Natural killer cell treated with Interleukin-12 subunit alpha and Interleukin-12 subunit beta and Interleukin-15 and Interleukin-18, amount 100 ng/mL, for 72 hours (primary cell): Measurements from ENCODE around the gene NF1. TPM values are rescaled to one million over a fixed set of nuclear protein-coding genes. Genes with fewer than 3 reads are reported as not detected.
"Not testable (repeated sequence)": the region's sequence is repeated elsewhere in the genome, so short reads cannot be mapped to it uniquely, and the experiment has no call there.

ENCODE experiments used
- ATAC-seq, 2 donors: fragments of 150-1000 bp; cut with Tn5 transposase in 1 of 2; sonication (Bioruptor Pico), chemical (Tn5 transposase) in 1 of 2; 2 replicates each; pipeline ENCODE4 v1.10.0; 2021
- DNase-seq: peaks from one replicate; pipeline ENCODE4 v3.0.0; 2022; ENCODE audit warnings: low spot score
- H3K27ac Mint-ChIP-seq, 2 donors: 1 replicate in 1 of 2; 2 replicates in 1 of 2; pipeline ENCODE4 v1.8.0; 2022; ENCODE audit warnings: mixed read lengths in 2 of 2, mild to moderate bottlenecking in 1 of 2, moderate library complexity in 1 of 2
- H3K27me3 Mint-ChIP-seq, 2 donors: 1 replicate in 1 of 2; 2 replicates in 1 of 2; pipeline ENCODE4 v1.8.0; 2022; ENCODE audit warnings: mixed read lengths in 2 of 2
- H3K36me3 Mint-ChIP-seq: one replicate; pipeline ENCODE4 v1.8.0; 2022; ENCODE audit warnings: mixed read lengths
- H3K4me1 Mint-ChIP-seq, 2 donors: 1 replicate in 1 of 2; 2 replicates in 1 of 2; pipeline ENCODE4 v1.8.0; 2022; ENCODE audit warnings: low read depth in 2 of 2, mixed read lengths in 2 of 2, mild to moderate bottlenecking in 1 of 2
- H3K4me3 Mint-ChIP-seq: one replicate; pipeline ENCODE4 v1.8.0; 2022; ENCODE audit warnings: mixed read lengths
- H3K9me3 Mint-ChIP-seq: 2 replicates; pipeline ENCODE4 v1.8.0; 2022; ENCODE audit warnings: mixed read lengths
- total RNA-seq, 2 donors: library from RNA; stranded (reverse); gene quantifications; one replicate each; pipeline ENCODE4 v1.2.3, GENCODE V29; 2022

NF1 gene
- total RNA-seq, 2 donors from 2014 or later = 34.6 to 45.1 TPM

GRCh38 chr17:31318851-31319661 is 224.3 kb downstream of the NF1 start:
- DNase-seq (no peak), ATAC-seq (peak; percentile 39 to 62)
- H3K27ac Mint-ChIP-seq = peak overlapping the region; percentile 93 to 94
- H3K9me3 Mint-ChIP-seq = no peaks in the 10 kb centered on the region
- H3K4me1 Mint-ChIP-seq = peaks cover 38 to 59% of the 10 kb centered on the region in 2 donors
- no peaks in the 10 kb centered on the region for H3K27me3 Mint-ChIP-seq
- peaks cover 11% of the 10 kb centered on the region for H3K36me3 Mint-ChIP-seq
- H3K4me3 Mint-ChIP-seq = peak overlapping the region; percentile 91

GRCh38 chr17:31320241-31320640 is 225.5 kb downstream of the NF1 start:
- no peaks in the 10 kb centered on the region for H3K27me3 Mint-ChIP-seq
- H3K9me3 Mint-ChIP-seq = no peaks in the 10 kb centered on the region
- H3K4me3 Mint-ChIP-seq = peak overlapping the region; percentile 91
- H3K36me3 Mint-ChIP-seq = peaks cover 11% of the 10 kb centered on the region
- ATAC-seq = no peak
- no peak for DNase-seq
- peaks cover 33 to 51% of the 10 kb centered on the region in 2 donors for H3K4me1 Mint-ChIP-seq
- H3K27ac Mint-ChIP-seq = peak overlapping the region; percentile 93 to 94

- no peaks in the 10 kb centered on the region for H3K9me3 Mint-ChIP-seq
- H3K27me3 Mint-ChIP-seq = no peaks in the 10 kb centered on the region
- H3K27ac Mint-ChIP-seq = peak overlapping the region; percentile 93 to 94
- no peak for DNase-seq
- no peak for ATAC-seq
- H3K4me3 Mint-ChIP-seq = peak overlapping the region; percentile 91
- peaks cover 33 to 51% of the 10 kb centered on the region in 2 donors for H3K4me1 Mint-ChIP-seq
- peaks cover 11% of the 10 kb centered on the region for H3K36me3 Mint-ChIP-seq
Measured at GRCh38 chr17:31320791-31321190, 226.0 kb downstream of the NF1 start.

GRCh38 chr17:31321481-31321880 is 226.7 kb downstream of the NF1 start, which contains the start of gene EVI2A:
TSS of gene EVI2A (minus strand) at chr17:31321622. CDS start at chr17:31319013, 2,609 bp downstream.
- ATAC-seq (peak; percentile 89 to 93), DNase-seq (peak; percentile 81)
- peaks cover 11% of the 10 kb centered on the region for H3K36me3 Mint-ChIP-seq
- no peaks in the 10 kb centered on the region for H3K27me3 Mint-ChIP-seq
- H3K4me3 Mint-ChIP-seq = peak within 1 kb of the TSS; percentile 91
- H3K9me3 Mint-ChIP-seq = no peaks in the 10 kb centered on the region
- H3K4me1 Mint-ChIP-seq = peaks cover 33 to 51% of the 10 kb centered on the region in 2 donors
- H3K27ac Mint-ChIP-seq = peak within 1 kb of the TSS; percentile 93 to 94

GRCh38 chr17:31321966-31322365 is 227.2 kb downstream of the NF1 start:
- H3K27ac Mint-ChIP-seq = peak overlapping the region; percentile 93 to 94
- H3K27me3 Mint-ChIP-seq = no peaks in the 10 kb centered on the region
- H3K4me1 Mint-ChIP-seq = peaks cover 31 to 47% of the 10 kb centered on the region in 2 donors
- H3K4me3 Mint-ChIP-seq = peak overlapping the region; percentile 91
- peaks cover 11% of the 10 kb centered on the region for H3K36me3 Mint-ChIP-seq
- no peak for DNase-seq
- no peaks in the 10 kb centered on the region for H3K9me3 Mint-ChIP-seq
- ATAC-seq = peak; percentile 35 to 45

GRCh38 chr17:31323551-31323950 is 228.8 kb downstream of the NF1 start:
- no peaks in the 10 kb centered on the region for H3K27me3 Mint-ChIP-seq
- peaks cover 4% of the 10 kb centered on the region for H3K36me3 Mint-ChIP-seq
- no peak for DNase-seq
- no peak for ATAC-seq
- H3K4me1 Mint-ChIP-seq = peaks cover 21 to 33% of the 10 kb centered on the region in 2 donors
- H3K9me3 Mint-ChIP-seq = no peaks in the 10 kb centered on the region
- peak overlapping the region; percentile 57 to 93 for H3K27ac Mint-ChIP-seq
- no peak overlapping the region for H3K4me3 Mint-ChIP-seq

GRCh38 chr17:31327534-31328159 is 232.9 kb downstream of the NF1 start:
- Mint-ChIP-seq H3K4me3 (no peak overlapping the region), H3K27ac (no peak overlapping the region), H3K27me3 (no peaks in the 10 kb centered on the region), H3K4me1 (peaks cover 5 to 6% of the 10 kb centered on the region in 2 donors), H3K36me3 (no peaks in the 10 kb centered on the region), H3K9me3 (no peaks in the 10 kb centered on the region)
- DNase-seq (no peak), ATAC-seq (no peak)

- ATAC-seq (no peak), DNase-seq (no peak)
- H3K27ac Mint-ChIP-seq = no peak overlapping the region
- peaks cover 4 to 5% of the 10 kb centered on the region in 2 donors for H3K4me1 Mint-ChIP-seq
- no peak overlapping the region for H3K4me3 Mint-ChIP-seq
- no peaks in the 10 kb centered on the region for H3K9me3 Mint-ChIP-seq
- no peaks in the 10 kb centered on the region for H3K36me3 Mint-ChIP-seq
- H3K27me3 Mint-ChIP-seq = no peaks in the 10 kb centered on the region
Measured at GRCh38 chr17:31328160-31328535, 233.4 kb downstream of the NF1 start.

- no peaks in the 10 kb centered on the region for H3K4me1 Mint-ChIP-seq
- DNase-seq (no peak), ATAC-seq (no peak)
- no peaks in the 10 kb centered on the region for H3K9me3 Mint-ChIP-seq
- H3K4me3 Mint-ChIP-seq = no peak overlapping the region
- H3K27ac Mint-ChIP-seq = no peak overlapping the region
- H3K36me3 Mint-ChIP-seq = no peaks in the 10 kb centered on the region
- no peaks in the 10 kb centered on the region for H3K27me3 Mint-ChIP-seq
Measured at GRCh38 chr17:31329221-31329620, 234.4 kb downstream of the NF1 start.

- no peak overlapping the region for H3K4me3 Mint-ChIP-seq
- H3K36me3 Mint-ChIP-seq = peaks cover 5% of the 10 kb centered on the region
- H3K4me1 Mint-ChIP-seq = no peaks in the 10 kb centered on the region
- no peaks in the 10 kb centered on the region for H3K9me3 Mint-ChIP-seq
- ATAC-seq (no peak), DNase-seq (no peak)
- H3K27me3 Mint-ChIP-seq = no peaks in the 10 kb centered on the region
- H3K27ac Mint-ChIP-seq = no peak overlapping the region
Measured at GRCh38 chr17:31339906-31340661, 245.3 kb downstream of the NF1 start.

GRCh38 chr17:31345191-31345747 is 250.5 kb downstream of the NF1 start:
- peak in 1 of 2 donors; percentile 32 for ATAC-seq
- not testable (repeated sequence) for H3K27me3 Mint-ChIP-seq, H3K27ac Mint-ChIP-seq, H3K9me3 Mint-ChIP-seq, H3K4me3 Mint-ChIP-seq, DNase-seq, H3K4me1 Mint-ChIP-seq
- H3K36me3 Mint-ChIP-seq = peaks cover 11% of the 10 kb centered on the region

- no peak for ATAC-seq
- no peak for DNase-seq
- no peak overlapping the region for H3K27ac Mint-ChIP-seq
- peaks cover 19% of the 10 kb centered on the region for H3K36me3 Mint-ChIP-seq
- no peaks in the 10 kb centered on the region for H3K4me1 Mint-ChIP-seq
- no peaks in the 10 kb centered on the region for H3K9me3 Mint-ChIP-seq
- no peak overlapping the region for H3K4me3 Mint-ChIP-seq
- H3K27me3 Mint-ChIP-seq = no peaks in the 10 kb centered on the region
Measured at GRCh38 chr17:31349454-31349853, 254.7 kb downstream of the NF1 start.

GRCh38 chr17:31355935-31356334 is 261.2 kb downstream of the NF1 start:
- Mint-ChIP-seq H3K4me3 (no peak overlapping the region), H3K27me3 (no peaks in the 10 kb centered on the region), H3K9me3 (no peaks in the 10 kb centered on the region), H3K4me1 (no peaks in the 10 kb centered on the region), H3K27ac (no peak overlapping the region), H3K36me3 (peaks cover 21% of the 10 kb centered on the region)
- DNase-seq (no peak), ATAC-seq (no peak)
